PC-3 (cell line): Measurements from ENCODE around the gene ETFA. TPM values are rescaled to one million over a fixed set of nuclear protein-coding genes. Genes with fewer than 3 reads are reported as not detected.

ENCODE experiments used
- ATAC-seq: fragments of 200-7000 bp; cut with Tn5 transposase; 2 replicates; pipeline ENCODE4 v1.9.1; 2020; ENCODE audit warnings: mild to moderate bottlenecking, moderate library complexity
- BruUV-seq: library from RNA; stranded (reverse); fragments of 400-500 nt; replicated peaks from 2 replicates; lab custom pipeline; 2021; lab: Mats Ljungman, UMichigan
- CTCF ChIA-PET: fragments of 300-600 bp; sonication (Branson Sonifier 250); formaldehyde crosslinking; loops from one replicate; lab custom pipeline; 2022; ENCODE audit warnings: antibody characterized with exemption; lab: Charles Lee
- POLR2A ChIA-PET: fragments of 300-600 bp; sonication (Branson Sonifier 250); formaldehyde crosslinking; loops from one replicate; lab custom pipeline; 2022; ENCODE audit warnings: antibody characterized with exemption; ENCODE audit not compliant: unreplicated experiment; lab: Charles Lee
- DNase-seq: peaks from one replicate; pipeline ENCODE4 v3.0.0-alpha.2; 2015
- H2AFZ ChIP-seq: fragments of 300-600 bp; sonication (generic); 2 replicates; pipeline ENCODE4 v1.6.0; 2016; ENCODE audit warnings: antibody characterized with exemption, low read length
- H3F3A ChIP-seq: fragments of 300-600 bp; sonication (generic); one replicate; pipeline ENCODE4 v1.6.0; 2017; ENCODE audit warnings: antibody characterized with exemption, low read length, control low read depth, mild to moderate bottlenecking; ENCODE audit not compliant: unreplicated experiment
- H3K27ac ChIP-seq: fragments of 300-600 bp; sonication (generic); 2 replicates; pipeline ENCODE4 v1.5.1; 2016; ENCODE audit warnings: mild to moderate bottlenecking, low read length
- H3K27me3 ChIP-seq: fragments of 300-600 bp; sonication (generic); 2 replicates; pipeline ENCODE4 v1.6.1; 2016; ENCODE audit warnings: low read length, mixed read lengths
- H3K36me3 ChIP-seq: fragments of 300-600 bp; sonication (generic); 2 replicates; pipeline ENCODE4 v1.6.1; 2016; ENCODE audit warnings: low read depth, mixed run types, low read length, mixed read lengths
- H3K4me1 ChIP-seq: fragments of 300-600 bp; sonication (generic); 2 replicates; pipeline ENCODE4 v1.5.1; 2016; ENCODE audit warnings: low read length; ENCODE audit not compliant: insufficient read depth
- H3K4me2 ChIP-seq: fragments of 300-600 bp; sonication (generic); 2 replicates; pipeline ENCODE4 v1.6.0; 2016; ENCODE audit warnings: low read length
- H3K4me3 ChIP-seq: fragments of 300-600 bp; sonication (generic); 2 replicates; pipeline ENCODE4 v1.5.1; 2016; ENCODE audit warnings: mild to moderate bottlenecking, low read length, mixed read lengths
- H3K79me2 ChIP-seq: fragments of 300-600 bp; sonication (generic); 2 replicates; pipeline ENCODE4 v1.6.1; 2017; ENCODE audit warnings: low read length, mixed read lengths
- H3K9ac ChIP-seq: fragments of 300-600 bp; sonication (generic); 2 replicates; pipeline ENCODE4 v1.6.0; 2016; ENCODE audit warnings: mild to moderate bottlenecking, low read length
- H3K9me2 ChIP-seq: fragments of 300-600 bp; sonication (generic); replicated peaks from 2 replicates; pipeline ENCODE4 v1.6.1; 2016; ENCODE audit warnings: mixed run types, low read length, mixed read lengths
- H3K9me3 ChIP-seq: fragments of 300-600 bp; sonication (generic); 2 replicates; pipeline ENCODE4 v1.6.1; 2016; ENCODE audit warnings: low read length, mixed read lengths
- H4K20me1 ChIP-seq: fragments of 300-600 bp; sonication (generic); 2 replicates; pipeline ENCODE4 v1.6.1; 2016; ENCODE audit warnings: low read length, mixed read lengths
- CTCF ChIP-seq: fragments of 300-600 bp; sonication (generic); conservative IDR thresholded peaks from 2 replicates; pipeline ENCODE4 v1.5.1; 2017; ENCODE audit warnings: antibody characterized with exemption, low read depth, mild to moderate bottlenecking, low read length
- EZH2 ChIP-seq: fragments of 300-600 bp; sonication (generic); IDR thresholded peaks from one replicate; pipeline ENCODE4 v1.6.1; 2017; ENCODE audit warnings: antibody characterized with exemption, mild to moderate bottlenecking, low read length; ENCODE audit not compliant: unreplicated experiment
- EZH2phosphoT487 ChIP-seq: fragments of 300-600 bp; sonication (generic); IDR thresholded peaks from 2 replicates; pipeline ENCODE4 v1.6.1; 2018; ENCODE audit warnings: mild to moderate bottlenecking, antibody characterized with exemption, low read length, borderline replicate concordance
- intact Hi-C: fragments of 100-400 bp; cut with micrococcal nuclease; formaldehyde crosslinking; loops from 2 replicates; pipeline ENCODE4 v1.9.0; 2023
- total RNA-seq: library from RNA; depleted of rRNA; stranded (reverse); fragments of >200 nt; gene quantifications from 2 replicates; pipeline ENCODE4 v1.2.3, GENCODE V29; 2014

ETFA gene
- total RNA-seq, 1 experiment from 2014 or later, result 160 TPM

GRCh38 chr15:76321602-76322001, 10.3 kb upstream of the ETFA start:
- POLR2A ChIA-PET, result no interaction called here
- no peak overlapping the region for H3K9ac ChIP-seq
- no peak overlapping the region for H3K4me2 ChIP-seq
- no peaks in the 10 kb centered on the region for H3K9me3 ChIP-seq
- no peaks in the 10 kb centered on the region for H3K9me2 ChIP-seq
- TF ChIP-seq EZH2, result no peak
- no peak for TF ChIP-seq CTCF
- no peak for TF ChIP-seq EZH2phosphoT487
- CTCF ChIA-PET, result no interaction called here
- ATAC-seq (no peak), DNase-seq (no peak)
- BruUV-seq, result no TSS peak
- H3K36me3 ChIP-seq, result no peaks in the 10 kb centered on the region
- H2AFZ ChIP-seq, result no peak overlapping the region
- no peaks in the 10 kb centered on the region for H4K20me1 ChIP-seq
- no peak overlapping the region for H3K4me3 ChIP-seq
- no peaks in the 10 kb centered on the region for H3K27me3 ChIP-seq
- intact Hi-C loops, result no loop called here
- no peaks in the 10 kb centered on the region for H3K79me2 ChIP-seq
- H3F3A ChIP-seq, result no peaks in the 10 kb centered on the region
- H3K4me1 ChIP-seq, result peaks cover 7% of the 10 kb centered on the region; the same call in 1 of the 2 replicates
- no peak overlapping the region for H3K27ac ChIP-seq

GRCh38 chr15:76321171-76321570, 9.9 kb upstream of the ETFA start:
- Histone ChIP-seq H3K27me3 (no peaks in the 10 kb centered on the region), H3F3A (no peaks in the 10 kb centered on the region), H3K79me2 (no peaks in the 10 kb centered on the region), H3K9me2 (no peaks in the 10 kb centered on the region), H3K27ac (no peak overlapping the region), H3K4me1 (peaks cover 7% of the 10 kb centered on the region; the same call in 1 of the 2 replicates), H2AFZ (no peak overlapping the region), H3K4me2 (no peak overlapping the region), H3K4me3 (no peak overlapping the region), H3K9me3 (no peaks in the 10 kb centered on the region), H3K9ac (no peak overlapping the region), H3K36me3 (no peaks in the 10 kb centered on the region), H4K20me1 (no peaks in the 10 kb centered on the region)
- ATAC-seq (no peak), DNase-seq (no peak)
- POLR2A ChIA-PET, result no interaction called here
- TF ChIP-seq EZH2 (no peak), CTCF (no peak), EZH2phosphoT487 (no peak)
- intact Hi-C loops, result no loop called here
- BruUV-seq, result no TSS peak
- CTCF ChIA-PET, result no interaction called here

GRCh38 chr15:76320012-76320411, 8.7 kb upstream of the ETFA start:
- Histone ChIP-seq H3K4me3 (no peak overlapping the region), H3K27ac (no peak overlapping the region), H3K36me3 (no peaks in the 10 kb centered on the region), H2AFZ (no peak overlapping the region), H3K4me1 (peaks cover 8% of the 10 kb centered on the region; the same call in 1 of the 2 replicates), H3K27me3 (no peaks in the 10 kb centered on the region), H3F3A (no peaks in the 10 kb centered on the region), H3K9ac (no peak overlapping the region), H3K9me3 (no peaks in the 10 kb centered on the region), H3K9me2 (no peaks in the 10 kb centered on the region), H4K20me1 (no peaks in the 10 kb centered on the region), H3K4me2 (no peak overlapping the region), H3K79me2 (no peaks in the 10 kb centered on the region)
- intact Hi-C loops, result no loop called here
- TF ChIP-seq CTCF (no peak), EZH2phosphoT487 (no peak), EZH2 (no peak)
- no peak for ATAC-seq
- DNase-seq, result peak; percentile 45
- POLR2A ChIA-PET, result no interaction called here
- no TSS peak for BruUV-seq
- CTCF ChIA-PET, result no interaction called here
